Neural progenitor cell (in vitro differentiated cells): ENCODE data around the gene CD63. TPM values are rescaled to one million over a fixed set of nuclear protein-coding genes. Genes with fewer than 3 reads are reported as not detected.

Source experiments
- DNase-seq: peaks from one replicate; pipeline ENCODE4 v3.0.0-alpha.2; 2016; ENCODE audit warnings: low spot score
- H2AFZ ChIP-seq: fragments of 200-600 bp; sonication (generic); replicated peaks from 2 replicates; pipeline ENCODE4 v1.6.1; 2016; ENCODE audit warnings: antibody characterized with exemption
- H3F3A ChIP-seq: fragments of 200-600 bp; sonication (generic); 2 replicates; pipeline ENCODE4 v1.6.1; 2016; ENCODE audit warnings: antibody characterized with exemption, low read depth
- H3K27ac ChIP-seq: fragments of 200-600 bp; sonication (generic); 2 replicates; pipeline ENCODE4 v1.5.1; 2016; ENCODE audit warnings: mild to moderate bottlenecking
- H3K27me3 ChIP-seq: fragments of 200-600 bp; sonication (generic); 2 replicates; pipeline ENCODE4 v1.6.1; 2016; ENCODE audit warnings: mild to moderate bottlenecking, moderate library complexity
- H3K36me3 ChIP-seq: fragments of 200-600 bp; sonication (generic); 2 replicates; pipeline ENCODE4 v1.5.1; 2016
- H3K4me1 ChIP-seq: fragments of 200-600 bp; sonication (generic); 2 replicates; pipeline ENCODE4 v1.6.1; 2016; ENCODE audit warnings: mixed run types
- H3K4me2 ChIP-seq: fragments of 200-600 bp; sonication (generic); 2 replicates; pipeline ENCODE4 v1.6.1; 2016
- H3K4me3 ChIP-seq: fragments of 200-600 bp; sonication (generic); 2 replicates; pipeline ENCODE4 v1.5.1; 2016
- H3K79me2 ChIP-seq: fragments of 200-600 bp; sonication (generic); 2 replicates; pipeline ENCODE4 v1.6.1; 2016; ENCODE audit warnings: low read depth
- H3K9ac ChIP-seq: fragments of 200-600 bp; sonication (generic); 2 replicates; pipeline ENCODE4 v1.6.1; 2016
- H3K9me3 ChIP-seq: fragments of 200-600 bp; sonication (generic); 2 replicates; pipeline ENCODE4 v1.5.1; 2016; ENCODE audit warnings: low read depth
- H4K20me1 ChIP-seq: fragments of 200-600 bp; sonication (generic); 2 replicates; pipeline ENCODE4 v1.6.1; 2016; ENCODE audit warnings: low read depth
- H3K27ac Mint-ChIP-seq: 3 replicates; pipeline ENCODE4 v1.8.0; 2021; ENCODE audit warnings: mixed read lengths
- H3K27me3 Mint-ChIP-seq: 2 replicates; pipeline ENCODE4 v1.8.0; 2022; ENCODE audit warnings: low read depth, mild to moderate bottlenecking, inconsistent platforms, moderate library complexity, mixed read lengths; ENCODE audit not compliant: insufficient read depth
- H3K36me3 Mint-ChIP-seq: 3 replicates; pipeline ENCODE4 v1.8.0; 2021; ENCODE audit warnings: mixed read lengths
- H3K4me1 Mint-ChIP-seq: 3 replicates; pipeline ENCODE4 v1.8.0; 2021; ENCODE audit warnings: mixed read lengths
- H3K4me3 Mint-ChIP-seq: 3 replicates; pipeline ENCODE4 v1.8.0; 2021; ENCODE audit warnings: mild to moderate bottlenecking, moderate library complexity, mixed read lengths
- H3K9me3 Mint-ChIP-seq: 3 replicates; pipeline ENCODE4 v1.8.0; 2020; ENCODE audit warnings: mixed read lengths
- CTCF ChIP-seq: fragments of 200-600 bp; sonication (generic); IDR thresholded peaks from 2 replicates; pipeline ENCODE4 v1.5.1; 2017; ENCODE audit warnings: antibody characterized with exemption, mild to moderate bottlenecking
- EZH2 ChIP-seq: fragments of 200-600 bp; sonication (generic); IDR thresholded peaks from 2 replicates; pipeline ENCODE4 v1.6.1; 2017; ENCODE audit warnings: antibody characterized with exemption, mild to moderate bottlenecking, moderate library complexity
- EZH2phosphoT487 ChIP-seq: fragments of 200-600 bp; sonication (generic); IDR thresholded peaks from 2 replicates; pipeline ENCODE4 v1.6.1; 2017; ENCODE audit warnings: antibody characterized with exemption
- total RNA-seq: library from RNA; depleted of rRNA; stranded (reverse); fragments of >200 nt; gene quantifications from 2 replicates; pipeline ENCODE4 v1.2.3, GENCODE V29; 2015; ENCODE audit warnings: low replicate concordance

CD63 gene
- total RNA-seq, 1 donor from 2014 or later, result 305 TPM

GRCh38 chr12:55736076-55736475 is 7.3 kb upstream of the CD63 start:
- Histone ChIP-seq H3K4me3 (no peak overlapping the region), H2AFZ (no peak overlapping the region), H3K4me2 (no peak overlapping the region), H3K79me2 (no peaks in the 10 kb centered on the region), H3K4me1 (peaks cover 9% of the 10 kb centered on the region), H3K9me3 (no peaks in the 10 kb centered on the region), H3K27me3 (no peaks in the 10 kb centered on the region), H3K36me3 (no peaks in the 10 kb centered on the region), H3K9ac (no peak overlapping the region), H4K20me1 (no peaks in the 10 kb centered on the region), H3F3A (peaks cover 24% of the 10 kb centered on the region), H3K27ac (no peak overlapping the region)
- no peak for TF ChIP-seq EZH2
- TF ChIP-seq EZH2phosphoT487, result no peak
- no peak for TF ChIP-seq CTCF
- Mint-ChIP-seq H3K4me1 (peaks cover 21% of the 10 kb centered on the region), H3K9me3 (no peaks in the 10 kb centered on the region), H3K36me3 (no peaks in the 10 kb centered on the region), H3K27ac (no peak overlapping the region), H3K4me3 (peak overlapping the region; percentile 74), H3K27me3 (peaks cover 5% of the 10 kb centered on the region)
- no peak for DNase-seq

GRCh38 chr12:55734595-55734994 is 5.8 kb upstream of the CD63 start:
- Histone ChIP-seq H2AFZ (no peak overlapping the region), H3K4me1 (peaks cover 19% of the 10 kb centered on the region), H3K27me3 (no peaks in the 10 kb centered on the region), H3K36me3 (no peaks in the 10 kb centered on the region), H3K9me3 (no peaks in the 10 kb centered on the region), H4K20me1 (peaks cover 6% of the 10 kb centered on the region), H3K9ac (no peak overlapping the region), H3K4me3 (no peak overlapping the region), H3K27ac (no peak overlapping the region), H3K79me2 (no peaks in the 10 kb centered on the region), H3F3A (peaks cover 39% of the 10 kb centered on the region), H3K4me2 (no peak overlapping the region)
- TF ChIP-seq EZH2 (no peak), CTCF (no peak), EZH2phosphoT487 (no peak)
- peaks cover 32% of the 10 kb centered on the region for H3K4me1 Mint-ChIP-seq
- no peak overlapping the region for H3K4me3 Mint-ChIP-seq
- H3K36me3 Mint-ChIP-seq, result no peaks in the 10 kb centered on the region
- H3K27ac Mint-ChIP-seq, result no peak overlapping the region
- no peaks in the 10 kb centered on the region for H3K9me3 Mint-ChIP-seq
- no peak for DNase-seq
- peaks cover 6% of the 10 kb centered on the region for H3K27me3 Mint-ChIP-seq

- Histone ChIP-seq H3K27me3 (no peaks in the 10 kb centered on the region), H4K20me1 (peaks cover 6% of the 10 kb centered on the region), H3K9me3 (no peaks in the 10 kb centered on the region), H3K36me3 (no peaks in the 10 kb centered on the region), H3F3A (peaks cover 46% of the 10 kb centered on the region), H3K4me3 (no peak overlapping the region), H3K27ac (no peak overlapping the region), H3K9ac (no peak overlapping the region), H3K4me2 (no peak overlapping the region), H2AFZ (no peak overlapping the region), H3K79me2 (no peaks in the 10 kb centered on the region), H3K4me1 (peaks cover 19% of the 10 kb centered on the region)
- Mint-ChIP-seq H3K9me3 (no peaks in the 10 kb centered on the region), H3K4me1 (peaks cover 33% of the 10 kb centered on the region), H3K36me3 (no peaks in the 10 kb centered on the region), H3K27me3 (peaks cover 11% of the 10 kb centered on the region), H3K4me3 (no peak overlapping the region), H3K27ac (no peak overlapping the region)
- DNase-seq, result no peak
- TF ChIP-seq CTCF, result no peak
- TF ChIP-seq EZH2phosphoT487, result no peak
- TF ChIP-seq EZH2, result no peak
These were observed 5.0 kb upstream of the CD63 start for GRCh38 chr12:55733858-55734257.
